PFSK-1 (cell line): ENCODE results near the gene TMEM69.
A peak's percentile ranks its signal among the peaks of the same experiment; 100 is the strongest.

Source experiments
- FOXP2 ChIP-seq: optimal IDR thresholded peaks from 2 replicates; pipeline ENCODE3; 2011; ENCODE audit warnings: borderline replicate concordance, control low read depth, inconsistent platforms; ENCODE audit not compliant: insufficient read depth; ENCODE audit errors: extremely low read length, extremely low read depth
- POLR2AphosphoS5 ChIP-seq: IDR thresholded peaks from 2 replicates; pipeline ENCODE4 v1.6.1; 2012; ENCODE audit warnings: low read depth, mild to moderate bottlenecking, control low read depth, low read length, moderate library complexity
- SIN3A ChIP-seq: IDR thresholded peaks from 2 replicates; pipeline ENCODE4 v1.6.1; 2012; ENCODE audit warnings: mild to moderate bottlenecking, low read length, moderate library complexity, borderline replicate concordance; ENCODE audit not compliant: insufficient read depth
- TAF1 ChIP-seq: IDR thresholded peaks from 2 replicates; pipeline ENCODE4 v1.6.1; 2012; ENCODE audit warnings: low read length, control low read depth, borderline replicate concordance; ENCODE audit not compliant: insufficient read depth
- TF ChIP-seq, protein P1 (sequence below), 2 experiments: IDR thresholded peaks; 2 replicates each; pipeline versions ENCODE4 v1.6.1 to v1.8.0; 2011 to 2012; ENCODE audit warnings: low read depth in 2 of 2, low read length in 2 of 2, control low read depth in 1 of 2, inconsistent platforms in 1 of 2, mild to moderate bottlenecking in 1 of 2, moderate library complexity in 1 of 2; ENCODE audit not compliant: insufficient read depth in 1 of 2

Gene TMEM69

DNA sequence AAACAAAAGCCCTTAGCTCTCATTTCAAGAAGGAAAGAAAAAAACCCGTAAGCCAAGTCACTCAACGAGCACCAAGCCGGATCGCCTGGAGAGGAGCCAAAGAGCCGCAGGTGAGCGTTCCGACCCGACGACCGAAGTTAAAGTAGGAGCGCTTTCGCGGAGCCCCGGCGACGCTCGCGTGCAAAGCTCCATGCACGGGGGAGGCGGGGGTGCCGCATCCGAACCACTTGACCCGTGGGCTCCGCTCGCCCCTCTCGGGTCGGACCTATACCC, 2.0 kb upstream of the TMEM69 start:
- no peak for TF ChIP-seq FOXP2
- TF ChIP-seq POLR2AphosphoS5: no peak
- no peak for TF ChIP-seq SIN3A
- TF ChIP-seq, protein P1, sequence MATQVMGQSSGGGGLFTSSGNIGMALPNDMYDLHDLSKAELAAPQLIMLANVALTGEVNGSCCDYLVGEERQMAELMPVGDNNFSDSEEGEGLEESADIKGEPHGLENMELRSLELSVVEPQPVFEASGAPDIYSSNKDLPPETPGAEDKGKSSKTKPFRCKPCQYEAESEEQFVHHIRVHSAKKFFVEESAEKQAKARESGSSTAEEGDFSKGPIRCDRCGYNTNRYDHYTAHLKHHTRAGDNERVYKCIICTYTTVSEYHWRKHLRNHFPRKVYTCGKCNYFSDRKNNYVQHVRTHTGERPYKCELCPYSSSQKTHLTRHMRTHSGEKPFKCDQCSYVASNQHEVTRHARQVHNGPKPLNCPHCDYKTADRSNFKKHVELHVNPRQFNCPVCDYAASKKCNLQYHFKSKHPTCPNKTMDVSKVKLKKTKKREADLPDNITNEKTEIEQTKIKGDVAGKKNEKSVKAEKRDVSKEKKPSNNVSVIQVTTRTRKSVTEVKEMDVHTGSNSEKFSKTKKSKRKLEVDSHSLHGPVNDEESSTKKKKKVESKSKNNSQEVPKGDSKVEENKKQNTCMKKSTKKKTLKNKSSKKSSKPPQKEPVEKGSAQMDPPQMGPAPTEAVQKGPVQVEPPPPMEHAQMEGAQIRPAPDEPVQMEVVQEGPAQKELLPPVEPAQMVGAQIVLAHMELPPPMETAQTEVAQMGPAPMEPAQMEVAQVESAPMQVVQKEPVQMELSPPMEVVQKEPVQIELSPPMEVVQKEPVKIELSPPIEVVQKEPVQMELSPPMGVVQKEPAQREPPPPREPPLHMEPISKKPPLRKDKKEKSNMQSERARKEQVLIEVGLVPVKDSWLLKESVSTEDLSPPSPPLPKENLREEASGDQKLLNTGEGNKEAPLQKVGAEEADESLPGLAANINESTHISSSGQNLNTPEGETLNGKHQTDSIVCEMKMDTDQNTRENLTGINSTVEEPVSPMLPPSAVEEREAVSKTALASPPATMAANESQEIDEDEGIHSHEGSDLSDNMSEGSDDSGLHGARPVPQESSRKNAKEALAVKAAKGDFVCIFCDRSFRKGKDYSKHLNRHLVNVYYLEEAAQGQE (IDR thresholded peaks at IDR 0.05; ENCODE audit: insufficient read depth in 1 of 2, low read depth in 2 of 2, low read length in 2 of 2): no peak
- no peak for TF ChIP-seq TAF1

DNA sequence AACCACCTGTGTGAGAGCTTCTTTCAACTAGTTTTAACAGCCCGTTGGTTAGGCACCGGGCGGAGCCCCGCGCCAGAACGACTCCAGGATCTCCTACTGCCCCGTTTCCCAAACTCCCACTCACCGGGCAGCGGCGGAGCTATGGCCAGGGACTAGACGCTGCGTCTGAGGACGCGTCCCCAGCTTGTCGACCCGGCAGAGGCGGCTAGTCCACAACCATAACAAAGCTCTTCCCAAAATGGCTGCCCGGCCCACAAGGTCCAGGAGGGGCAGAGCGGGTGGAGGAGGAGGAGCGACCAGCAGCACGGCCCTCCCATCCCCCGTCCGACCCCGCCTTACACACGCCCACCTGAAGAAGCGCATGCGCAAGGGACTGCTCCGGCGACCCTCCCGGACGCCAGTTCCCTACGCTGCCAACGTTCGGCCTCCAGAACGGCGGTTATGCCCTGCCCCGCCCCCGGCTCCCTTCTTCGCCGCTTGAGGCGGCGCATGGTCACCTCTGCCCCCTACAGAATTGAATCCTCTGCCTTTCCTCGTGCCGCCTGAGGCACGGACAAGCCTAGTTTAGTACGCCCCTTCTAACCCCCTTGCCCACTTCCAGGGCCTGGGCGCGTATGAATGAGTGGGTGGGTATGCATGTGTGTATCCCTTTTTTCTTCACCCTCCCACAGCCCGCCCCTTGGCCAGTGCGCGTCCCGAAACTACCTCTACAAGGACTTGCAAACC, 1.5 kb upstream of the TMEM69 start, which contains the start of gene GPBP1L1:
GPBP1L1 (minus strand) TSS at position 246 of the 726 bp plus-strand sequence. CDS start 27,446 bp downstream, outside the sequence.
- TF ChIP-seq TAF1: peak; percentile 65; the same call in 1 of the 2 replicates
- peak; percentile 72; the same call in 1 of the 2 replicates for TF ChIP-seq POLR2AphosphoS5
- TF ChIP-seq SIN3A: peak; percentile 56; the same call in 1 of the 2 replicates
- TF ChIP-seq FOXP2: no peak
- TF ChIP-seq, protein P1 (IDR thresholded peaks at IDR 0.05; ENCODE audit: insufficient read depth in 1 of 2, low read depth in 2 of 2, low read length in 2 of 2): no peak

GRCh38 chr1:45687014-45687753, 797 bp upstream of the TMEM69 start:
- TF ChIP-seq FOXP2 (peak; percentile 89), TAF1 (no peak), POLR2AphosphoS5 (peak; percentile 86; the same call in 1 of the 2 replicates)

DNA sequence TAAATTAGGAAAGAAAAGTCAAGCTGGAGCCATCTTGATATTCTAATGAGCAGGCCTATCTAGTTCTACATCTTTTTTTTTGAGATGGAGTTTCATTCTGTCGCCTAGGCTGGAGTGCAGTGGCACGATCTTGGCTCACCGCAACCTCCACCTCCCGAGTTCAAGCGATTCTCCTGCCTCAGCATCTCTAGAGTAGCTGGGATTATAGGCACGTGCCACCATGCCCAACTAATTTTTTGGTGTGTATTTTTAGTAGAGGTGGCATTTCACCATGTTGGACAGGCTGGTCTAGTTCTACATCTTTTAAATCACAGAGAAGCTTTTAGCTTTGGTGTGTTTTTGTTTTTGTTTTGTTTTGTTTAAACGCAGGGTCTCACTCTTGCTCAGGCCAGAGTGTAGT, 6.8 kb downstream of the TMEM69 start:
- TF ChIP-seq TAF1: no peak
- TF ChIP-seq, protein P1 (IDR thresholded peaks at IDR 0.05; ENCODE audit: insufficient read depth in 1 of 2, low read depth in 2 of 2, low read length in 2 of 2): no peak
- TF ChIP-seq SIN3A: no peak
- TF ChIP-seq FOXP2: no peak
- TF ChIP-seq POLR2AphosphoS5: no peak

- no peak for TF ChIP-seq TAF1
- TF ChIP-seq FOXP2: no peak
- TF ChIP-seq, protein P1 (IDR thresholded peaks at IDR 0.05; ENCODE audit: insufficient read depth in 1 of 2, low read depth in 2 of 2, low read length in 2 of 2): no peak
- no peak for TF ChIP-seq POLR2AphosphoS5
- no peak for TF ChIP-seq SIN3A
Measured at GRCh38 chr1:45704637-45705036, 16.7 kb downstream of the TMEM69 start.
